AG08395 (cell line): ENCODE data around the gene PLEKHG5.
"Not testable (repeated sequence)": the region's sequence is repeated elsewhere in the genome, so short reads cannot be mapped to it uniquely, and the experiment has no call there.

Source experiments
- DNase-seq: peaks from one replicate; pipeline ENCODE4 v3.0.0; 2012; ENCODE audit warnings: mixed read lengths, low spot score

The PLEKHG5 gene

DNA sequence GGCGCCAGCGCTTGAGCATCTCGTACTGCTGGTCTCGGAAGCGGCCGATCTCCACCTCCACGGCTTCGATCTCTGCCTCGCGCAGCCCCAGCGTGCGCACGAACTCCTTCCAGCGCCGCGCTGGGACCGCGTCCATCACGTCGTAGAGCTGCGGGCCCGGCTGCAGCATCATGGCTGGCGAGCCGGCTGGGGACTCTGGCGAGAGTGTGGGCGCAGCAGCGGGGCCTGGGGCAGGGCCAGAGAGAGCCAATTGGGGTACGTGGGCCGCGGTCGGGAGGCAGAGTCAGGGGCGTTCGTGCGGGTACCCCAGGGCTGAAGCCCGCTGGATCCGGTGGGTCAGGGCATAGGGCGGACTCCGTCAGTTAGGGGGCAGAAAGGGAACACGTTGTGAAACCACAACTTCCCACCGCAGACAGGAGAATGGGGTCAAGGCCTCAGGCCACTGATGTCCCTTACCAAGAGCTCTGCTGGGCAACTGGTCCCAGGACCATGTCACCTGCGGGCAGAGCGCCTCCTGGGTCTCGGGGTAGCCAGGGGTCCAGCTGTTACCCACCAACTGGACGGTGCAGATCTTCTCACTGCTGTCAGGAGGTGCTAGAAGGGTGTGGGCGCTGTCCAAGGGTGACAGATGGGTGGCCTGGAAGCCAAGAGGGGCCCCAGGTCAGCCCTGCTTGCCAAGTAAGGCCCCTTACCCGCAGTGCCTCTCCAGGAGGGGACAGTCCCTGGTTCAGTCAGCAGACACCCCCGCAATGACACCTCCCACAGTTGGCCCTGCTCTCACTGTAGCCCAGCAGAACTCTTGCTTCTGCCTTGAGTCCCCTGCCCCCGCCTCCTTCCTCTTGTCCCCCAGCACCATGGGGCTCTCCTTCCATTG is 29.7 kb downstream of the PLEKHG5 start:
- no peak for DNase-seq

DNA sequence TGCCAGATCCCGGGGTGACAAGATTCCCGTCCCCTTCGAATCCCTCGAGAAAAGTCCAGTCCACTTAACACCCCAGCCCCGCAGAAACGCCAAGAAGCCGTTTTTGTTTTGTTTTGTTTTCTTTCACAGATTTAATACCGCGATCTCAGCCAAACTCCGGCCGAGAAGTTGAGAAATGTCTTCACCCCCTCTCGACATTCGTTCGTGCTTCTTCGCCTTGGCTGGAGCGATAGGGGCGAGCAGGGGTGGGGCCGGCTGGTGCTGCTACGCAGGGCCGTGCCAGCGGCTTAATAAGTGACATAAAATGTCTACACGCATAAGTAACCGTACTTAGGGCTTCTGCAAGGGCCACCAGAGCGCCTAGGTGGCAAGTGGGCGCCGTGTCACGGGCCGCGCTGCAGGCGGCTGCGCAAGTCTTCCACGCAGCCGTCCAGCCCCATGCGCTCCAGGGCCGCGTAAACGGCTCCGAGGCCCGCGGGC is 30.4 kb downstream of the PLEKHG5 start:
- DNase-seq = no peak

DNA sequence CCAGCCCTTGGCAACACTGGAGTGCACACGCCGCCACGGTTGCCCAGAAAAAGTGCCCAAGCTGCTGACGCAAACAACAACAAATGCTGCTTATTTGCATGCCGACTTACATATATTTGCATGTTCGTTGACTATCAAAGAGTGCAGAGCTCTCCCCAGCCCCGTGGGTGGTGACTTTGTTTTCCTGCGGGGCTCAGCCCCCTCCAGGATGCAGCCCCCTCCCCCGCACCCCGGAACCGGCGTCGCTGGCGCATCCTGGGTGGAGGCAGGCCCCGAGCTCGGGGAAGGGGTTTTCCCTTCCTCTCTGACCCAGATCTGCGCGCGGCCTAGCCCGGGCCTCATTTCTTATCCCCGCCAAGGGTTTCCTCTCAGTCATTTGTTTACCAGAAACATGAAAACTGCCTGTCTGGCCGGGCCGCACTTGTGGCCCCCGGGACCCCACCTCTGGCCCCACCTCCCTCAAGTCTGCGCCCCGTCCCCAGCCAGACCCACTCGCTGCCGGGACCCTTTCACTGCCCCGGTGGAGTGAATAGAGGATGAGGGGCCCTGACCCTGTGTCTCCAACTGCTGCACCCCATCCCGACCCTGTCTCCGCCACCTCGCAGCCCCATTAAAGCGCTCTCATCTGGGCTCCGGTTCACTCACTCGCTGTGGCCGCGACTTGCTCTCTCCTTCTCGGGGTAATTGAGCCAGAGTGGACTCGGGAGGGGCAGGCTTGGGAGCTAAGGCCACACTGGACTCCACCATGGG is 31.0 kb downstream of the PLEKHG5 start:
- DNase-seq = no peak

DNA sequence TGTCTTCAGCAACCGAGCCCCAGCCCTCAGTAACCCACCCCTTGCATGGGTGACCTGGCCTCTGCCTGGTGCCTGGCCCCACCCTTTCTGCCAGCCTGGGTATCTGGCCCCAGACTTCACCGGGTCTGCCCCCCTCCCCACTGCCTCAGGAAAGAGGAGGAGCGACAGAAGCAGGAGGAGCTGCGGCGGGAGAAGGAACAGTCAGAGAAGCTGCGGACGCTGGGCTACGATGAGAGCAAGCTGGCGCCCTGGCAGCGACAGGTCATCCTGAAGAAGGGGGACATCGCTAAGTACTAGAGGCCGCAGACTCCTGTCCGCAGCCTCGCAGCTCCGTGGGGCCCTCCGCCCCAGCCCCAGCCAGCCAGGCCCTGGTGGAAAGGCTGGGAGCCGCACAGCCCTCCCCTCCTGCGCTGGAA is 31.6 kb downstream of the PLEKHG5 start:
- no peak for DNase-seq

DNA sequence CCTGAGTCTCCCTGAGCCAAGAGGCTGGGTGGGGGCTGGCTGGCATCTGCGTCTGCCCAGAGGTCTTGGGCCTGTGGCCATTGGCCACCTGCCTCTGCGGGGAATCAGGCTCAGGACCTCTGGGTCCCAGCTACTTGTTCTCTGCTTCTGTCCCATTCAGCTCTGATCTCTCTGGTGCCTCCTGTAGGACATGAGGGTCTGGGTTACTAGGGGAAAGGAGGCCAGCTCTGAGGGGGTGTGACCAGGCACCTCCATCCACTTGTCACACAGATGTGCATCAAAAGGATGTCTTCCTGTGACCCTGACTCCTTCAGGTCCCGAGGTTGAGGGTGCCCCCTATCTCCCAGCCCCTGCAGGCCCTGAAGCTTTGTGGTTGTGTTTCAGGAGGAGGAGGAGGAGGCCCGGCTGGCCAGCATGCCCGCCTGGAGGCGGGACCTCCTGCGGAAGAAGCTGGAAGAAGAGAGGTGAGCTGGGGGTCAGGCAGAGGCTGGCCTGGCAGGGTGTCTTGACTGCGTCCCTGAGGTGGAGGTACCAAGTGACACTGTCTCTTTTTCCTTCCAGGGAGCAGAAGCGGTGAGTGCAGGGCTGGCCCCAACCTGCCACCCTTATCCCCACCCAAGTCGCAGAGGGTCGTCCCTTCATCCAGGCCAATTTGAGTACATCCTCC is 34.5 kb downstream of the PLEKHG5 start:
- DNase-seq = no peak

DNA sequence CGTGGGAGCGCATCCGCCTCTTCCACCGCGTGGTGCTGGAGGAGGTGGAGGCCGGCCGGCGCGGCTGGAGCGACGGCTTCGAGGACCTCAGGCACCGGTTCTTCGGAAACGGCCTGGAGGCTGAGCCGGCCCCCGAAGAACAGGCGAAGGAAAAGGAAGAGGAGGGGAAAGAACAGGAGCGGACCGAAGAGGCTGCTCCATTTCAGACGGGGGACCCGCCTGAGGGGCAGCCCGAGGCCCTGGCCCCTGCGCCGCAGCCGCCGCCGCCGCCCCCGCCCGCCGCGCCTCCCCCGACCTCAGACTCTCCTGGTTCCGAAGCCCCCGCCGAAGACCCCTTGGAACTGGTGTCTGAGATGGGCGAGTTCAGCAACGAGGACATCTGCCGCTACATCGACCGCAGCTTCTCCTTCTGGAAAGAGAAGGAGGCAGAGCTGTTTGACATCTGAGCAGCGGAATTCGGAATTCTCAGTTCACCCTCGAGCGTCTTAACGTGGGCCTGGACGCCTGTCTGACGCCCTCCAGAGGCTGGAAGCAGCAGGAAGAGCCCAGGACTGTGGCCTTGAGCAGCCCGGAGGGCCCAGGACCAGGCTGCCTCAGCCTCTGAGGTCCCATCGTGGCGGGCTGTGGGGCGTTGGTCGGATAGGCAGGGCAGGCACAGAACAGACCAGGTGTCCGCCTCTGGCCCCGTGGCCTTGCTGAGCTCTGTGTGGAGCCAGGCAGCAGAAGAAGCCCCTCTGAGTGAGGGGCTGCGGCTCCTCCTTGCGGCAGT is 35.5 kb downstream of the PLEKHG5 start:
- not testable (repeated sequence) for DNase-seq

DNA sequence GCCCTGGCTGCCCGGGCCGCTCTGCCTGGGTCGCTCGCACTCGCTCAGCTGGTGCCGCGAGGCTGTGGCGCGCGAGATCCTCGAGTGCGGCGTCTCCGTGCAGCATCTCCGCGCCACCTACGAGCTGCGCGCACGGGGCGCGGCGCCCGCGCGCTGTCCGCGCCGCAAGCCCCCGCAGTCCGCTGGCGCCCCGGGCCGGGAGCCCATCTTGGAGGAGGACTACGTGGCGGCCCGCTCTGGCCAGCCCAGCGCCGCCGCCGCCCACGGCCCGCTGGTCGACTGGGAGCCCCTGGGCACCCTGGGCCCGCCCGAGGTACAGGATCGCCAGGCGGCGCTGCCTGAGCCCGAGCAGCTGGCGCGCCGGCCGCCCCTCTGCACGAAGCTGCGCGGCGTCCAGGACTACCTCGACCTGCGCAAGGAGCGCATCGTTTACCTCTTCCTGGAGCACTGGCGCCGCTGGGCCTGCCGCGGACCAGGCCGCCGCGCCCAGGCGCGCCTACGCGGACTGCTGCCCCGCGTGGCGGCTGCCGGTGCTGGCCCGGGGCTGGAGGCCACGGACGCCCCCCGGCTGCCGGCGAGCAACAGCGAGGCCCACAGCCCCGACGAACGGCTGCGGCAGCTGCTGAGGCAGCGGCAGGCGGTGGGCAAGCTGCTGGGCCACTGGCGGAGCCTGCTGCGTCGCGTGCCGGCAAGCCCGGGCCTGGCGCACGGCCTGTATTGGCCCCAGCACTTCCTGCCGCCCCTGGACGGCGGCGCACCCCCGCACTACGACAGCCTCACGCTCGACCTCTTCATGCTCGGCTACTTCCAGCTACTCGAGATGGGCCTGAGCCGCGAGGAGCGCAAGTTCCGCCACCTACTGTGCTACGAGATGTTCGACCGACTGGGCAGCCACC is 36.4 kb downstream of the PLEKHG5 start:
- no peak for DNase-seq

DNA sequence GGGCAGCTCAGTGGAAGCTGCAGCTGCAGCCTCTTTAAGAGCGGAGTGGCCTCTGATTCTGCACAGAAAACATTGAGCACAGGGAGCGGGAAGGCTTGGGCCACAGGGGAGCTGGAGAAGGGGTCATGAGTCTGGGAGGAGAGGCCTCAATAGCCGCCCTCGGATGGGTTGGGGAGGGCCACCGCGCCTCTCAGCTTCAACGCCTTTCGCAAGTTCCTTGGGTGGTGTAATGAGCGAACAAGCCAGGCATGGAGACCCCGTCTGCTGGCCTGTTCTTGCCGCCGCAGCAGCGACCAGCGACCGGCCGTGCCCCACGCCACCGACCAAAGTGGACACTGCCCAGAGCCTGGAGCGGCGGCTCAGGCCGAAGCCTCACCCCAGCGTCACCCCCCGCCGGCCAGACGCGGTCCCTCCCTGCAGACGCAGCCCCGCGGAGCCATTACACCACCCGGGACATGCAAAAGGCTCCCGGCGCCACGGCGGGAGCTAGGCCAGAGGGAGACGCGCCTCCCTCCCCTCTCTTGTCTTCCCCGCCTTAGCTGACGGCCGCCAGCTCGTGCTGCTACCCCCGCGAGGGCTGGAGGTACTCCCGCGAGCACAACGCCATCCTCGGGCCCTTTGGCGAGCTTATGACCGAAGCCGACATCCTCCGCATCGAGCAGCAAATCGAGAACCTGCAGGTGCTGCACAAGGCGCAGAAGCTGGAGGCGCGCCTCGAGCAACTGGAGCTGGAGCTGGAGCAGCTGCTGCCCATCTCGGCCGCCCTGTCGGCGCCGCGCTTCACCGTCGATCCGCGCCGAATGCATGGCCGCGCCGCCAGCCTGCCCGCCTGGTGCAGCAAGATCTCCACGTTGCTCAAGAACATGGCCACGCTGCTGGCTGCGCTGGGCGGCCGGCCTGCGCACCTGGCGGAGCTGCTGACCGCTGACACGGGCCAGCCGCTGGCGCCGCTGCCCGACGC is 37.3 kb downstream of the PLEKHG5 start:
- DNase-seq = not testable (repeated sequence)

DNA sequence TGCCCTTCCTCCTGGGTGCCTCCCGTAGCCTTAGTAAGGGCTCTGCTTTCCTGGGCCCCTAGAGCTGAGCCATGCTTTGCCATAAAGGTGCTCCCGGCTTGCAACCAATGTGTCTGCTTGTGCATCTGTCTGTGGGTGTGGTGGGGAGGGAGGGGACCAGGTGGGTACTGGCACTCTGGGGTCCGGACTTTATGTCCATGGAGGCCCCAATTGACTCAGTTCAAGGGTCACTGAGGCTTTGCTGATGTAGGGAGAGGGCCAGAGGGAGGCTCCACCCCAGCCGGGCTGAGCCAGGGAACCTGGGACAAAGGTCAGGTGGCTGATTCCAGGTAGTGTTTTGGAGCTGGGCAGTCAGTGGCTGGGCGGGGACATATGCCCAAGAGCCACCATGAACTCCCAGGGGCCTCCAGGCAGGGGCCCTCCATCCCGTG is 40.5 kb downstream of the PLEKHG5 start:
- DNase-seq = no peak

DNA sequence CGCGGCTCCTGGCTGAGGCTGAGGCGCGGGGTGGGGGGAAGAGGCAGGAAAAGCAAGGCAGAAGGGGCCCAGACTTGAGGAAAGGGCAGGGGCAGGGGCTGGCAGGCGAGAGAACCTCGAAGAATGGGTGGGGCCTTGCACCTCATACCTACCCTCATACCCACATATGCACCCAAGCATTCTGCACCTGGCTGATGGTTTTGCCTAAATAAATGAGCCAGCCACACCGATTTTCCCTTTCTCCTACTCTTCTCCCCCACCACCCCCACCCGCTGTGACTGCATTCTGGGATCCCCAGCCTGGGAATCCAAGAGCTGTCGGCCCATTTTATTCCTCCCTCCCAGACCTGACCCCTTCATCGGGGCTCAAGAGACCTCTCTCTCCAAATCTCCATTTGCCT is 41.0 kb downstream of the PLEKHG5 start:
- DNase-seq = not testable (repeated sequence)

DNA sequence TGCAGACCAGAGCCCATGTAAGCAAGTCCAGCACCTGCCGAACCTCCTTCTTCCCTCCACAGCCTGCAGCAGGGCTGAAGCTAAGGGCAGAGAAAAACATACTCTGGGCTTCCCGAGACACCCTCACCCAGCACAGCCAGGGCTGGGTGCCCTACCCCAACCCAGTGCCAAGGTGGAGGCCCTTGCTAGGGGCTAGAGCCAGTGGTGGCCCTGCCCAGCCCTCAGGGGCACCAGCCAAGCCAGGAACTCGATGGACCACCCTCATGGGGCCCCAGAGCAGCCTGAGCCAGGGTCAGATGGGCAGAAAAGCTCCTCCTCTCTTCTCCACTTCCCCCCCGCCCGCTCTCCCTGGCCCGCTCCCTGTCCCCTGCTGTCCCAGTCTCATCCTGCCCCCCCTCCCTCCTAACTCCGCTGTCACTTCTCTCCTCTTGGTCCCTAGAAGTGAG is 41.4 kb downstream of the PLEKHG5 start:
- DNase-seq = no peak

DNA sequence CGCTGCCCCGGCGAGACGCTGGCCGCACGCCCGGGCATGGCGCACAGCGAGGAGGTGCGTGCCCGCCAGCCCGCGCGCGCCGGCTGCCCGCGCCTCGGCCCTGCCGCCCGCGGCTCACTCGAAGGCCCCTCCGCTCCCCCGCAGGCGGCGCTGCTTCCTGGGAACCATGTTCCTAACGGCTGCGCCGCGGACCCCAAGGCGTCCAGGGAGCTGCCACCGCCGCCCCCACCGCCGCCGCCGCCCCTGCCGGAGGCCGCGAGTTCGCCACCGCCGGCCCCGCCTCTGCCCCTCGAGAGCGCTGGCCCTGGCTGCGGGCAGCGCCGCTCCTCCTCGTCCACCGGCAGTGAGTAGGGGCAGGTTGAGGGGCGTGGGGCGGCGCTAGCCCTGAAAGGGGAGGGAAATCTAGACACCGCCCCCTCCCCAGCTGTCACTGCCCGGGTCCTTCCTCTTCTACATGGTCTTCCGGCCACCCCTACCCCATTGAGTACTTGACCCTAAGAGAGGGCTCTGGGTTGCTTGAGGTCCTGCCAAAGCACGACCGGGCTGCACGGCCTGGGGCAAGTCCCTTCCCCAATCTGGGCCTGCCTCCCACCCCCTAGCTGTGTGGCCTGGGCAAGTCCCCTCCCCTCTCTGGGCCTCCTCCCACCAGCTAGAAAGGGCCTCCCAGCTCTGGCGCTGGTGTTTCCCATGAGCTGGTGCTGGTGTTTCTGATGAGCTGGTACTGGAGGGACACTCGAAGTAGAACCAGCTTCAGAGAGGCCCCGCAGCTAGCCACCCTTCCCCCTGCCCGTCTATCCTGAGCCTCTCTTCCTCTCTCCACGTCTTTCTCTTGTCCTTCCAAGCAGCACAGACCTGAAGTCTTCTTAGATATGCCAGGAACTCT is 42.5 kb downstream of the PLEKHG5 start:
- DNase-seq = no peak

DNA sequence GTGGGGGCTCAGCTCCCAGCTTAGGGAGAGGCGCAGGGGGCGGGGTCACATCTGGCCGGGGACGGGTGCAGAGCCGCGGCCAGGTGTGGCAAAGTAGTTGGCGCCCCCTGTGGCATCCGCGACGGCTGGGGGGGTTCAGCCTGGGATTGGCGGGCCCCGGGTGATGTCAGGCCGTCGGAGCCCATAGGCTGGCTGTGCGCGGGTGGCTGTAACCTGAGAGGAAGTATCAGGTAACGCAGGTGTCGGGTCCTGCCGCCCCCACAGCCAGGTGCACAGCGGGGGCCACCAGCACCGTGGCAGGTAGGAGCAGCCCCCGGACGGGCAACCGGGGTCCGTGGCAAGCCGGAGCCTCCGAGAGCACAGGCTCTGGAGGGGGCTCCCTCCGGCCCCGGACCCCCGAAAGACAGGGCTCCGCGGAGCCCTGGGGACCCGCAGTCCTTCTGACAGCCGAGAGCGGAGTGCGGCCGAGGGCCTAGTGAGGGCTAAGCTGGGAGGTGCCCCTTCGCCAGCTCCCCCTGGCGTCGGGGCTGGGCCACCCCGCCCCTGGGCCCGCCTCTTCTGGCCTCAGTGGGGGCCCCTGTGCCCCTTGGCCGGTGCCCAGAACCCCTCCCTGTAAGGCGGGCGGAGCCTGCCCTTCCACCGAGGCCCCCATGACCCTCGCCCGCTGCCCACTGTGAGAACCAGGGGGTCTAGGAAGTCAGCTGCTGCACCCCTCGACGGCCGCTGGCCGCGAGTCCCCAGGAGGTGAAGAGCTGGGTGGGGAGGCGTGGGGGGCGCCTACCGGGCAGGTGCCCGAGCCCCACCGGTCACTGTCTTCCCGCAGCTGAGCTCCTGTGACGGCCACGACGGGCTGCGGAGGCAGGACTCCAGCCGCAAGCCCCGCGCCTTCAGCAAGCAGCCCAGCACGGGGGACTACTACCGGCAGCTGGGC is 43.4 kb downstream of the PLEKHG5 start:
- no peak for DNase-seq

DNA sequence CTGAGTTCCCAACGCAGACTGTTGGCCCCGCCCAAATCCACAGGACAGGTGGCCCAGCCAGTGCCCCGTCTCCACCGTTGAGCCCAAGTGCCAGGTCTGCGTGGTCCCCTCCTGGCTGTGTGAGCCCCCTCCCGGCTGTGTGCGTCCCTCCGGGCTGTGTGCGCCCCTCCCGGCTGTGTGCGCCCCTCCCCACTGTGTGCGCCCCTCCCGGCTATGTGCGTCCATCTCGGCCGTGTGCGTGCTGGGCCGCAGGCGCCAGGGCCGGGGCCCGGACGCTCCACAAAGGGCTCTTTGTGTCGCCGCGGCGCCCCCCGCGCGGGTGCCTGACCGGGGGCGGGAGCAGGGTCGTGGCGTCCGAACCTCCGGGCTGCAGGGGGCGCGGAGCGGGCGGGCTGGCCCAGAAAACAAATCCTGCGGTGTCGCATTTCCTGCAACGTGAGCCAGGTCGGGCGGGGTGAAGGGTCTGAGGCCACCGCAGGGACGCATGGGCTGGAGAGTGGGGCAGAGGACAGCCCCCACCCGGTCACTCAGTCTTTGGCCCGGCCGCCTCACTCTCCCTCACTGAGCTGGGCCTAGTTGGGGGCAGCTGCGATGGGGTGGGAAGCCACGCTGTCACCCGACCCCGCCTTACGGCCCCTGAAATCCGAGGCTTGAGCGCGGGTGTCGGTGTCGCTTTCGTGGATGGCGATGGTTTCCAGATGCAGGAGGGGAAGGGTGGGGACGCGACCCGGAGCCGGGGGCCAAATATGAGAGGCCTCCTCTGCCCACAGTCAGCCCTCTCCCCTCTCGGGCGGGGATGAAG is 44.2 kb downstream of the PLEKHG5 start:
- no peak for DNase-seq

DNA sequence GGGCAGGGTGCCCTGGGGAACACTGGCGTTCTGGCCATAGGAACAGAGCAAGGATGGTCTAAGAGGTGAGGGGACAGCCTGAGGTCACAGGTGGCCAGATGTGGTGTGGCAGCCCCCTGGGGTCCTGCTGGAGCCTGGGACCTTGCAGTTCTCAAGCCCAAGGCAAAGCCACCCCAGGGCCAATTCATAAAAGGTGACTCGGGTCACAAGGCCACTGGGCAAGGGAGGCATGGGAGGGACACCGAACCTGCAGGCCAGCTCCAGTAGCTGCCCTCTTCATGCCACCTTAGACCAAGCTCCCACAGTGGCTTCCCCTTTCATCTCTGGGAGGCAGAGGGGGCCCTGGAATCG is 44.8 kb downstream of the PLEKHG5 start:
- no peak for DNase-seq

DNA sequence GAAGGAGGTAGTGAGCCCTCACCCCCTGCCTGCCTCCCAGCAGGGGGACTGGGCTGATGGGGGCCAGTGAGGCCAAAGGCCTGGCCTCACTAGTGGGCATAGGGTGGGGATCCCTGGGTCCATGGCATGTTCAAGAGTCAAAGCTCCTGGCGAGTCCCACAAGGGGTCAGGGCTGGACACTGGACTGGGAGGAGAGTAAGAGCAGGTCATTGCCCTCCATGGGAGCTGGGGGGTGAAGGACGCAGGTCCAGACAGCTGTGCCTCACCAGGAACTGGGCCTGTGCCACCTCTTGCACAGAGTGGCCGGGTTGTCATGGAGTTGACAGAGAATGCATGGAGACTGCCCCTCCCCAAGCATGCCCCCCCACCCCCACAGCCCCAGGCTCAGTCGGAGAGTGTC is 45.5 kb downstream of the PLEKHG5 start:
- DNase-seq = not testable (repeated sequence)
